C4-2B (cell line): ENCODE results near the gene KCNMA1.

Source experiments
- ZFX ChIP-seq: fragments of 450-650 bp; IDR thresholded peaks from 2 replicates; pipeline ENCODE4 v1.6.1; 2017
- TF ChIP-seq, protein P1 (sequence below): fragments of 450-650 bp; conservative IDR thresholded peaks from 2 replicates; pipeline ENCODE4 v1.5.1; 2017; ENCODE audit warnings: mild to moderate bottlenecking

DNA sequence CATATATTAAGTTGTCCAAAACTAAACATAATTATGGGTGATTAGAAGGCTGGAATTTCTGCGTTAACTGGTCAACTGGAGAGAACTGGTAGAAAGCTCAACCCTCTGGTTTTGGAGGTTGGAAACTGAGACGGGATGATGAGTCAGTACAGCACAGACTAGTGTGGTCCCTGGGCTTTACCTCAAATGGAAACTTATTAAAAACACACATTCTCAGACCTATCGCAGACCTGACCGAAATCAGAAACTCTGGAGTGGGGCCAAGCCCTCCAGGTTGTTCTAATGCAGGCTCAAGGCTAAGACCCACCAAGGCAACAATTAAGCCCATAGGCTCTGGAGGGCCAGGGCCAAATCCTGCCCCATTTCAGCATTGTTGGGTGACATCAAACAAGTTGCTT, 136.9 kb downstream of the KCNMA1 start:
- TF ChIP-seq, protein P1, sequence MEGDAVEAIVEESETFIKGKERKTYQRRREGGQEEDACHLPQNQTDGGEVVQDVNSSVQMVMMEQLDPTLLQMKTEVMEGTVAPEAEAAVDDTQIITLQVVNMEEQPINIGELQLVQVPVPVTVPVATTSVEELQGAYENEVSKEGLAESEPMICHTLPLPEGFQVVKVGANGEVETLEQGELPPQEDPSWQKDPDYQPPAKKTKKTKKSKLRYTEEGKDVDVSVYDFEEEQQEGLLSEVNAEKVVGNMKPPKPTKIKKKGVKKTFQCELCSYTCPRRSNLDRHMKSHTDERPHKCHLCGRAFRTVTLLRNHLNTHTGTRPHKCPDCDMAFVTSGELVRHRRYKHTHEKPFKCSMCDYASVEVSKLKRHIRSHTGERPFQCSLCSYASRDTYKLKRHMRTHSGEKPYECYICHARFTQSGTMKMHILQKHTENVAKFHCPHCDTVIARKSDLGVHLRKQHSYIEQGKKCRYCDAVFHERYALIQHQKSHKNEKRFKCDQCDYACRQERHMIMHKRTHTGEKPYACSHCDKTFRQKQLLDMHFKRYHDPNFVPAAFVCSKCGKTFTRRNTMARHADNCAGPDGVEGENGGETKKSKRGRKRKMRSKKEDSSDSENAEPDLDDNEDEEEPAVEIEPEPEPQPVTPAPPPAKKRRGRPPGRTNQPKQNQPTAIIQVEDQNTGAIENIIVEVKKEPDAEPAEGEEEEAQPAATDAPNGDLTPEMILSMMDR: no peak
- TF ChIP-seq ZFX: no peak
